ENCODE measurements around the gene ZMYND10.

GRCh38 chr3:50365842-50366220 lies 20.3 kb upstream of the ZMYND10 start:
- no peak for TF ChIP-seq CTCF (conservative IDR thresholded peaks at IDR 0.05; ENCODE audit: low read depth, low read length)
- no peak for TF ChIP-seq EZH2 (IDR thresholded peaks at IDR 0.05; ENCODE audit: borderline replicate concordance, low read depth, low read length, poor library complexity, severe bottlenecking)

Measured in A673 (cell line).